HepG2 (cell line): ENCODE measurements around the gene TFF1. TPM values are rescaled to one million over a fixed set of nuclear protein-coding genes. Genes with fewer than 3 reads are reported as not detected.
A peak's percentile ranks its signal among the peaks of the same experiment; 100 is the strongest.

Experiments
- ATAC-seq: fragments of 200-7000 bp; cut with Tn5 transposase; 3 replicates; pipeline ENCODE4 v1.9.1; 2020; ENCODE audit warnings: mild to moderate bottlenecking, moderate library complexity
- BruUV-seq: library from RNA; stranded (reverse); fragments of 400-500 nt; replicated peaks from 2 replicates; lab custom pipeline; 2021; lab: Mats Ljungman, UMichigan
- CTCF ChIA-PET: fragments of 300-600 bp; formaldehyde crosslinking; extraction: SDS; loops from one replicate; lab custom pipeline; 2021; ENCODE audit warnings: low total read pairs, inconsistent platforms, low intra/inter-chr PET ratio; lab: Yijun Ruan, JAX
- POLR2A ChIA-PET: fragments of 350-600 bp; sonication (Branson Sonifier 250); formaldehyde crosslinking; loops from one replicate; lab custom pipeline; 2020; ENCODE audit warnings: antibody characterized with exemption, inconsistent platforms; lab: Yijun Ruan, JAX
- DNase-seq: peaks from one replicate; pipeline ENCODE4 v3.0.0-alpha.2; 2015; ENCODE audit warnings: low spot score
- FAIRE-seq: peaks from 3 replicates; lab custom pipeline; 2011; peaks lifted over from hg19 to GRCh38; lab: Jason Lieb, UNC
- H2AFZ ChIP-seq: one replicate; pipeline ENCODE4 v1.6.1; 2011; ENCODE audit warnings: low read length, inconsistent platforms
- H3K27ac ChIP-seq: fragments of 300-600 bp; 3 replicates; pipeline ENCODE4 v1.8.0; 2011; ENCODE audit warnings: mixed run types, mild to moderate bottlenecking, mixed read lengths, low read length, inconsistent platforms; ENCODE audit not compliant: insufficient read depth; ENCODE audit errors: extremely low read length
- H3K27me3 ChIP-seq, 2 experiments: fragments of 200-600 bp in 1 of 2; 2 replicates in 1 of 2; 3 replicates in 1 of 2; pipeline versions ENCODE4 v1.6.0 to v1.8.0; 2011; ENCODE audit warnings: low read length in 2 of 2, mild to moderate bottlenecking in 2 of 2, moderate library complexity in 2 of 2, inconsistent platforms in 1 of 2; ENCODE audit not compliant: insufficient read depth in 2 of 2, control insufficient read depth in 1 of 2
- H3K36me3 ChIP-seq, 2 experiments: fragments of 200-600 bp in 1 of 2; replicated peaks in 1 of 2; 2 replicates in 1 of 2; 3 replicates in 1 of 2; pipeline versions ENCODE4 v1.5.1 to v1.8.0; 2011; ENCODE audit warnings: low read length in 2 of 2, inconsistent platforms in 1 of 2; ENCODE audit not compliant: insufficient read depth in 2 of 2, control insufficient read depth in 1 of 2
- H3K4me1 ChIP-seq: 2 replicates; pipeline ENCODE4 v1.5.1; 2012; ENCODE audit warnings: low read length, inconsistent platforms; ENCODE audit not compliant: insufficient read depth
- H3K4me2 ChIP-seq: 2 replicates; pipeline ENCODE4 v1.6.0; 2011; ENCODE audit warnings: low read depth, low read length, inconsistent platforms
- H3K4me3 ChIP-seq, 3 experiments: fragments of 200-600 bp in 1 of 3; sonication (generic), shearing (Covaris generic) in 1 of 3; replicated peaks in 1 of 3; 2 replicates each; pipeline ENCODE4 v1.5.1; 2011 to 2016; ENCODE audit warnings: low read length in 3 of 3, inconsistent platforms in 2 of 3, low read depth in 2 of 3, mild to moderate bottlenecking in 2 of 3, control low read depth in 1 of 3, mixed read lengths in 1 of 3; ENCODE audit not compliant: insufficient read depth in 1 of 3
- H3K79me2 ChIP-seq: one replicate; pipeline ENCODE4 v1.6.1; 2011; ENCODE audit warnings: low read length, inconsistent platforms; ENCODE audit not compliant: insufficient read depth
- H3K9ac ChIP-seq: 2 replicates; pipeline ENCODE4 v1.6.0; 2011; ENCODE audit warnings: mild to moderate bottlenecking, low read depth, low read length, inconsistent platforms; ENCODE audit not compliant: insufficient read depth
- H3K9me3 ChIP-seq: 2 replicates; pipeline ENCODE4 v1.5.1; 2012; ENCODE audit warnings: mild to moderate bottlenecking, low read length
- H4K20me1 ChIP-seq: 2 replicates; pipeline ENCODE4 v1.6.0; 2011; ENCODE audit warnings: inconsistent platforms, mild to moderate bottlenecking, low read length, moderate library complexity; ENCODE audit not compliant: insufficient read depth
- ARNT2 ChIP-seq: sonication (generic); formaldehyde crosslinking; IDR thresholded peaks from 2 replicates; pipeline ENCODE4 v1.8.0; 2022; ENCODE audit warnings: mild to moderate bottlenecking, low read depth, missing genetic modification reagents, moderate library complexity
- CTCF ChIP-seq: sonication (generic); formaldehyde crosslinking; IDR thresholded peaks from 2 replicates; pipeline ENCODE4 v1.5.0; 2020; ENCODE audit warnings: mild to moderate bottlenecking, missing genetic modification reagents, moderate library complexity
- STAG1 ChIP-seq: sonication (generic); formaldehyde crosslinking; IDR thresholded peaks from 2 replicates; pipeline ENCODE4 v1.4.0; 2020; ENCODE audit warnings: missing genetic modification reagents
- WGBS: methylation state at CpG from one replicate; pipeline ENCODE4 v1.1.6; 2017; ENCODE audit warnings: low lambda C conversion rate; 5-methylcytosine and 5-hydroxymethylcytosine counted together
- in situ Hi-C: cut with HindIII; loops from 2 replicates; pipeline ENCODE4 v1.10.0; 2017; ENCODE audit warnings: low pct_unique_long_range_greater_than_20kb; ENCODE audit not compliant: extremely low pct_ligation_motif_present
- intact Hi-C: fragments of 100-400 bp; cut with micrococcal nuclease; formaldehyde crosslinking; loops from one replicate; pipeline ENCODE4 v1.10.0; 2022; ENCODE audit not compliant: unreplicated experiment
- polyA plus RNA-seq, 8 experiments: library from polyadenylated mRNA; depleted of rRNA in 3 of 8; stranded (reverse) in 7 of 8; unstranded in 1 of 8; fragments of >200 nt; fragmentation: Illumina TruSeq in 4 of 8; extraction: Trizol in 4 of 8; gene quantifications; 2 replicates each; pipeline versions ENCODE4 v1.2.1 to v1.2.3, GENCODE V29; 2011 to 2016; ENCODE audit warnings: low read depth in 4 of 8, missing spikeins in 1 of 8, mixed read lengths in 1 of 8; ENCODE audit not compliant: insufficient read depth in 1 of 8
- total RNA-seq, 5 experiments: library from RNA; depleted of rRNA; stranded (reverse); fragments of >200 nt; fragmentation: Illumina TruSeq; extraction: Trizol; gene quantifications; 2 replicates each; pipeline ENCODE4 v1.2.3, GENCODE V29; 2016; ENCODE audit warnings: low read depth in 1 of 5
- TF ChIP-seq, protein P1 (sequence below): sonication (generic); formaldehyde crosslinking; IDR thresholded peaks from 2 replicates; pipeline ENCODE4 v1.5.1; 2020; ENCODE audit warnings: mild to moderate bottlenecking, missing genetic modification reagents, moderate library complexity

Gene TFF1
- total and polyA plus RNA-seq, 2 of the 13 experiments (the other 11 are each of a cell fraction or from before 2014, with no cell fraction given) = 0.24 to 19.4 TPM

DNA sequence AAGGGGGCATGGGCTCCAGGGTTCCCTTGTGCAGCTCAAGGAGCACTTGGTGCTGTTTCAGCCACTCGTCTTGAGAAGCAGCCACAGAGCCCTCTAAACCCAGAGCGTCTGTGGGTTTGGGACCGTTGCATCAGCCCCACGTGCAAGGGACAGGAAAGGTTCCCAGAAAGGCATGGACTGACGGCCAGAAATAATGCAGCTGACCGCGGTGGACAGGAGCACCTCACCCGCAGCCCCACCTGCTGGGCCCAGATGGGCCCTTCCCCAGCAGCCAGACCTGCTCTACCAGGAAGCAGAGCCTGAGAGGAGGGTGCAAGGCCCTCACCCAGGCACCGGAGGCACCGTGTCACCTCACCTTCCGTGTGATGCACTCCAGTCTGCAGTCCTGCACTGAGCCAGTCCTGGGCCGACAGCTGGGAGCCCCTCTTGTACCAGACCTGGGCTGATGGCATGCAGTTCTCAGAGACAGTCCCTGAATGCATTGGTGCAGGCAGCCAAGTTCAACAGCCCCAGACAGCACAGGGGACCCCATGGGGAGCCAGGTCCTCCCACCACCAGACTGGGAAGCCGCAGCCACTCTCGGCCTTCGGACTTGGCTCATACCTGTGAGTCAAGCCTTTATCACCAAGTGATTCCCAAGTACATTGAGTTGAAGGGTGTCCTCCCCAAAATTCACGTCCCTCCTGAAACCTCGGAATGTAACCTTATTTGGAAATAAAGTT lies 46.3 kb downstream of the TFF1 start:
- peaks cover 0 to 9% of the 10 kb centered on the region in 2 experiments; a peak in 2 of 5 replicates for H3K27me3 ChIP-seq
- H4K20me1 ChIP-seq = no peaks in the 10 kb centered on the region
- no peak overlapping the region for H3K4me3 ChIP-seq
- TF ChIP-seq, protein P1, sequence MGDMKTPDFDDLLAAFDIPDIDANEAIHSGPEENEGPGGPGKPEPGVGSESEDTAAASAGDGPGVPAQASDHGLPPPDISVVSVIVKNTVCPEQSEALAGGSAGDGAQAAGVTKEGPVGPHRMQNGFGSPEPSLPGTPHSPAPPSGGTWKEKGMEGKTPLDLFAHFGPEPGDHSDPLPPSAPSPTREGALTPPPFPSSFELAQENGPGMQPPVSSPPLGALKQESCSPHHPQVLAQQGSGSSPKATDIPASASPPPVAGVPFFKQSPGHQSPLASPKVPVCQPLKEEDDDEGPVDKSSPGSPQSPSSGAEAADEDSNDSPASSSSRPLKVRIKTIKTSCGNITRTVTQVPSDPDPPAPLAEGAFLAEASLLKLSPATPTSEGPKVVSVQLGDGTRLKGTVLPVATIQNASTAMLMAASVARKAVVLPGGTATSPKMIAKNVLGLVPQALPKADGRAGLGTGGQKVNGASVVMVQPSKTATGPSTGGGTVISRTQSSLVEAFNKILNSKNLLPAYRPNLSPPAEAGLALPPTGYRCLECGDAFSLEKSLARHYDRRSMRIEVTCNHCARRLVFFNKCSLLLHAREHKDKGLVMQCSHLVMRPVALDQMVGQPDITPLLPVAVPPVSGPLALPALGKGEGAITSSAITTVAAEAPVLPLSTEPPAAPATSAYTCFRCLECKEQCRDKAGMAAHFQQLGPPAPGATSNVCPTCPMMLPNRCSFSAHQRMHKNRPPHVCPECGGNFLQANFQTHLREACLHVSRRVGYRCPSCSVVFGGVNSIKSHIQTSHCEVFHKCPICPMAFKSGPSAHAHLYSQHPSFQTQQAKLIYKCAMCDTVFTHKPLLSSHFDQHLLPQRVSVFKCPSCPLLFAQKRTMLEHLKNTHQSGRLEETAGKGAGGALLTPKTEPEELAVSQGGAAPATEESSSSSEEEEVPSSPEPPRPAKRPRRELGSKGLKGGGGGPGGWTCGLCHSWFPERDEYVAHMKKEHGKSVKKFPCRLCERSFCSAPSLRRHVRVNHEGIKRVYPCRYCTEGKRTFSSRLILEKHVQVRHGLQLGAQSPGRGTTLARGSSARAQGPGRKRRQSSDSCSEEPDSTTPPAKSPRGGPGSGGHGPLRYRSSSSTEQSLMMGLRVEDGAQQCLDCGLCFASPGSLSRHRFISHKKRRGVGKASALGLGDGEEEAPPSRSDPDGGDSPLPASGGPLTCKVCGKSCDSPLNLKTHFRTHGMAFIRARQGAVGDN (CRISPR knock-in tag) = 0 out of 2 replicates have a peak, but pooled peaks have one; percentile 11
- TF ChIP-seq STAG1 (CRISPR knock-in tag) (peak; percentile 16; the same call in 1 of the 2 replicates), ARNT2 (CRISPR knock-in tag) (no peak), CTCF (CRISPR knock-in tag) (peak; percentile 39)
- no peak overlapping the region for H2AFZ ChIP-seq
- ChIA-PET POLR2A (no interaction called here), CTCF (no interaction called here)
- no peaks in the 10 kb centered on the region for H3K36me3 ChIP-seq
- WGBS = 71% methylated on average over 4 of the region's 17 CpGs
- FAIRE-seq = no peak
- in situ Hi-C loops (no loop called here), intact Hi-C loops (no loop called here)
- no peak overlapping the region for H3K4me2 ChIP-seq
- no TSS peak for BruUV-seq
- peak; percentile 27; the same call in 2 of the 3 replicates for ATAC-seq
- H3K9me3 ChIP-seq = no peaks in the 10 kb centered on the region
- H3K4me1 ChIP-seq = peaks cover 15% of the 10 kb centered on the region
- H3K79me2 ChIP-seq = no peaks in the 10 kb centered on the region
- H3K27ac ChIP-seq = no peak overlapping the region
- no peak for DNase-seq
- no peak overlapping the region for H3K9ac ChIP-seq
